ENCODE results near the gene RAB7A. TPM values are rescaled to one million over a fixed set of nuclear protein-coding genes. Genes with fewer than 3 reads are reported as not detected.
A peak's percentile ranks its signal among the peaks of the same experiment; 100 is the strongest.

The RAB7A gene
- total RNA-seq, 2 experiments from 2014 or later: 304 to 322 TPM

DNA sequence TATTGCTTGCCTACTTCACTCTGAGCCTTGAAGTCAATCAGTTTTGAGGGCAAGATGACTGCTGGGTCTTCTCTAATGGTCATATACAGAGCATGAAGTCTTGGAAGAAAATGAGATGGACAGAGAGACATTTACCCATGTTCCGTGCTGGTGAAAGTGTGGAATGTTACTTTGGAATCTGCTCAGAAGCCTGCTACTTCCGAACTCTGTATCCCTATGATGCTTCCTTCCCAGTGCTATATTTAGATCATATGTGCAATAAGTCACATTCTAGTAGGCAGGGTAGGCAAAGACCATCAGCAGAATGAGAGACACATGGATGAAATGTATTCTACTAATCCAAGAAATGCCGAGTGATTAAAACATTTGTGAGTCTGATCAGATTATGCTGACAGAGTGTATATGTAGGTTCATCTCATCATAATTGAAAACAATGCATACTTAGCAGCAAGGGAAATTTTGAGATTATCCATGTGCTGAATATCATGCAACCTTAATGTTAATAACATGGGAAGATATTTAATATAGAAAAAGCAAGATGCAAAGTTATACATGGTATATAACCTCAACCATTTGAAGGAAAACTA, 60.5 kb downstream of the RAB7A start:
- POLR2A ChIA-PET: interaction anchor here (1.0 to 5.7 kb wide), 5 partner anchors 9 to 106 kb away, joined by 3 to 40 read pairs (median 4); no protein-coding TSS in a partner anchor
- ATAC-seq (no peak), DNase-seq (no peak)
- H3K36me3 Mint-ChIP-seq (ENCODE audit: low read depth): peaks cover 19% of the 10 kb centered on the region
- TF ChIP-seq, protein P1, sequence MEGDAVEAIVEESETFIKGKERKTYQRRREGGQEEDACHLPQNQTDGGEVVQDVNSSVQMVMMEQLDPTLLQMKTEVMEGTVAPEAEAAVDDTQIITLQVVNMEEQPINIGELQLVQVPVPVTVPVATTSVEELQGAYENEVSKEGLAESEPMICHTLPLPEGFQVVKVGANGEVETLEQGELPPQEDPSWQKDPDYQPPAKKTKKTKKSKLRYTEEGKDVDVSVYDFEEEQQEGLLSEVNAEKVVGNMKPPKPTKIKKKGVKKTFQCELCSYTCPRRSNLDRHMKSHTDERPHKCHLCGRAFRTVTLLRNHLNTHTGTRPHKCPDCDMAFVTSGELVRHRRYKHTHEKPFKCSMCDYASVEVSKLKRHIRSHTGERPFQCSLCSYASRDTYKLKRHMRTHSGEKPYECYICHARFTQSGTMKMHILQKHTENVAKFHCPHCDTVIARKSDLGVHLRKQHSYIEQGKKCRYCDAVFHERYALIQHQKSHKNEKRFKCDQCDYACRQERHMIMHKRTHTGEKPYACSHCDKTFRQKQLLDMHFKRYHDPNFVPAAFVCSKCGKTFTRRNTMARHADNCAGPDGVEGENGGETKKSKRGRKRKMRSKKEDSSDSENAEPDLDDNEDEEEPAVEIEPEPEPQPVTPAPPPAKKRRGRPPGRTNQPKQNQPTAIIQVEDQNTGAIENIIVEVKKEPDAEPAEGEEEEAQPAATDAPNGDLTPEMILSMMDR (IDR thresholded peaks at IDR 0.05): no peak
- H3K4me1 Mint-ChIP-seq (ENCODE audit: low read depth): peaks cover 92% of the 10 kb centered on the region
- peak overlapping the region; percentile 99 for H3K27ac Mint-ChIP-seq
- intact Hi-C loops (cut with micrococcal nuclease): loop anchor here (5.0 kb wide), 1 partner anchor 59 kb away; the partner anchor contains the start of gene RAB7A
- peak overlapping the region; percentile 74 for H3K4me3 Mint-ChIP-seq
- no peaks in the 10 kb centered on the region for H3K9me3 Mint-ChIP-seq
- CTCF ChIA-PET: interaction anchor here (1.5 to 7.2 kb wide), 7 partner anchors 8 to 105 kb away, joined by 3 to 46 read pairs (median 21); no protein-coding TSS in a partner anchor
- H3K27me3 Mint-ChIP-seq: no peaks in the 10 kb centered on the region

DNA sequence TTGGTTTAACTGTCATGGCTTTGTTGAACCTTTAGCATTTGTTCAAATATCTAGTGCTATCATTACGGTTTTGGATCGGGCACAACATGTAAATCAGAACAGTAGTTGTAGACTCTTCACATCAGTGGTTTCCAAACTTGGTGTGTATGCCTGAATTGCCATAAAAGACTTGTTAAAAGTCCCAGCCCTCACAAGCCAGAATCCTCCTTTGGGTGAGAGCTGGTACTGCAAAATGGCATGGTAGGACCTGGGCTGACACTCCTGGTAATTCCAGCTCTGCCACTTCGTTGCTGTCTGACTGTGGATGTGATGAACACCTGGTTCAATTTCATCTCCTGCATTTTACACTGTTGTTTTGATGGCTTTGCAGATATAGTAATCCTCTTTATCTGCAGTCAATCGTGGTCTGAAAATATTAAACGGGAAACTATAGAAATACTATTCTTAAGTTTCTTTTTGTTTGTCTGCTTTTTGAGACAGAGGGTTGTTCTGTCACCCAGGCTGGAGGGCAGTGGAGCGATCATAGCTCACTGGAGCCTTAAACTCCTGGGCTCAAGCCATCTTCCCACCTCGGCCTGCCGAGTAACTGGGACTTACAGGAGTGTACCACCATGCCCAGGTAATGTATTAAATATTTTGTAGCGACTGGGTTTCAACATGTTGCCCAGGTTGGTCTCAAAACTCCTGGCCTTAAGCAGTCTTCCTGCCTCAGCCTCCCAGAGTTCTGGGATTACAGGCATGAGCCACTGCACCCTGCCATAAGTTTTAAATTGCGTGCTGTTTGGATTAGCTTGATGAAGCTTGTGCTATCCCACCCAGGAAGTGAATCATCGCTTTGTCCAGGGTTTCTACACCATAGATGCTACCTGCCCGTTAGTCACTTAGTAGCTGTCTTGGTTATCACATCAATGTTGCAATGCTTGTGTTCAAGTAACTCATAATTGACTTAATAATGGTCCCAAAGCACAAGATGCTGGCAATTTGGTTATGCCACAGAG, 61.6 kb downstream of the RAB7A start:
- no peaks in the 10 kb centered on the region for H3K9me3 Mint-ChIP-seq
- POLR2A ChIA-PET: interaction anchor here (0.6 to 5.7 kb wide), 15 partner anchors 8 to 169 kb away, joined by 3 to 40 read pairs (median 4); partner anchors contain the start of gene ACAD9
- CTCF ChIA-PET: interaction anchor here (0.5 to 7.2 kb wide), 17 partner anchors 7 to 375 kb away, joined by 3 to 46 read pairs (median 4); no protein-coding TSS in a partner anchor
- TF ChIP-seq, protein P1 (IDR thresholded peaks at IDR 0.05): peak; percentile 72
- DNase-seq (peak; percentile 63), ATAC-seq (peak; percentile 74)
- peak overlapping the region; percentile 74 for H3K4me3 Mint-ChIP-seq
- peak overlapping the region; percentile 99 for H3K27ac Mint-ChIP-seq
- intact Hi-C loops (cut with micrococcal nuclease): loop anchor here (2.0 to 5.0 kb wide), 2 partner anchors 17 to 60 kb away; partner anchors contain the start of gene RAB7A
- peaks cover 96% of the 10 kb centered on the region for H3K4me1 Mint-ChIP-seq (ENCODE audit: low read depth)
- peaks cover 19% of the 10 kb centered on the region for H3K36me3 Mint-ChIP-seq (ENCODE audit: low read depth)
- no peaks in the 10 kb centered on the region for H3K27me3 Mint-ChIP-seq

DNA sequence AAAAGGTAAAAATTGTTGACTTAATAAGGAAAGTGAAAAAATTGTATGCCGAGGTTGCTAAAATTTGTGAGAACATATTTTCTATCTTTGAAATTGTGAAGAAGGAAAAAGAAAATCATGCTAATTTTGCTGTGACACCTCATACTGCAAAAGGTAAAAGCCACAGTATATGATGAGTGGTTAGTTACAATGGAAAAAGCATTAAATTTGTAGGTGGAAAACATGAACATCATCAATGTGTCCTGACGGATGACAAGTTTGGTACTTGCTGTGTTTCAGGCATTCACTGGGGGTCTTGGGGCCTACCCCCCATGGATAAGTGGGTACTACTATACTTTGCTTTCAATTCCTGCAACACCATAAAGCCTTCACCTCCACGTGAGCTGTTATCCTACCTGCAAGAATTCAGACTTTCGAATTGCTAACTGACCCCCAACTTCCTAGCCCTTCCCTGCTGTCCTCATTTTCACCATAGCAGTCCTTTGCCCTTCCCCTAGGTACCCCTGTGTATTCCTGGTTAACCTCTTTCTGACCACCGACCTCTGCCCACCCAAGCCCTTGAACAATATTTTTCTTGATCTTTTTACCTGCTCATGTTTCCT, 62.4 kb downstream of the RAB7A start:
- peak overlapping the region; percentile 99 for H3K27ac Mint-ChIP-seq
- POLR2A ChIA-PET: interaction anchor here (0.6 to 5.7 kb wide), 17 partner anchors 7 to 170 kb away, joined by 3 to 40 read pairs (median 4); partner anchors contain the start of gene ACAD9
- no peaks in the 10 kb centered on the region for H3K9me3 Mint-ChIP-seq
- peaks cover 19% of the 10 kb centered on the region for H3K36me3 Mint-ChIP-seq (ENCODE audit: low read depth)
- peak; percentile 53 for ATAC-seq
- TF ChIP-seq, protein P1 (IDR thresholded peaks at IDR 0.05): no peak
- intact Hi-C loops (cut with micrococcal nuclease): loop anchor here (2.0 to 5.0 kb wide), 2 partner anchors 16 to 61 kb away; partner anchors contain the start of gene RAB7A
- H3K27me3 Mint-ChIP-seq: no peaks in the 10 kb centered on the region
- H3K4me1 Mint-ChIP-seq (ENCODE audit: low read depth): peaks cover 94% of the 10 kb centered on the region
- CTCF ChIA-PET: interaction anchor here (0.5 to 7.2 kb wide), 18 partner anchors 9 to 374 kb away, joined by 3 to 46 read pairs (median 3); no protein-coding TSS in a partner anchor
- DNase-seq: peak; percentile 46
- H3K4me3 Mint-ChIP-seq: peak overlapping the region; percentile 74

DNA sequence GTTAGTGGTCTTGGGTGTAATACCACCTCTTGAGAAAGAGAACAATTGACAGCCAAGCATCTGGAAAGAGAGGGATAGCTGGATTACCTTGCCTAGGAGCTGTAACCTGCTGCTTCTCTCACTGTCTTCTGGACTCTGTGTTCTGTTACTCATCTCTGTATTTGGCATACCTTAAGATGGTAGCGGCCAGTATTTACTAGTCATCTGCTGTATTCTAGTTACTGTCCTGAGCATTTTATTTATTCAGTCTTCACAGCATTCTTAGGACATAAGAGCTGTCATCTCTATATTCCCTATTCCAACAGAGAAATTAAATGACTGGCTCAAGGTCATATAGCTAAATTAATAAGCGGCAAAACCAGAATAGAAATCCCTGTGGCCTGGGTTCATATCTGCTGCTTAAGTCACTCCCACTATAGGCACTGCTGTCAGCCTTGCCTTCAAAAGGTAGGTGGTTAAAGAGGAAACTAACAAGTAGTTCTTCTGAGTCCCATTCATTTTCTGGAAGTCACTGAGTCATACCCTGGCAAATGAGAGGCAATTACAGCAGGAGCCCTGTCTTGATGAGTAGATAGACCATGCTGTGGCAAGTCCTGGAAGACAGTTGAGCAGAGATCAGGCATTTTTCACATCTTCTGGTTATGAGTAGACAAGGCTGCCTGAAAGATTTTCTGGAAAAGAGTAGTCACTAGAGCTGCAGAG, 68.2 kb downstream of the RAB7A start:
- ChIA-PET POLR2A (interaction anchor here (0.7 to 2.5 kb wide), 9 partner anchors 9 to 391 kb away, joined by 3 to 13 read pairs (median 5); no protein-coding TSS in a partner anchor), CTCF (interaction anchor here (0.6 to 7.3 kb wide), 22 partner anchors 9 to 177 kb away, joined by 3 to 119 read pairs (median 8); partner anchors contain the start of gene RAB7A)
- peak; percentile 67 for DNase-seq
- Mint-ChIP-seq H3K36me3 (ENCODE audit: low read depth) (peaks cover 45% of the 10 kb centered on the region), H3K4me1 (ENCODE audit: low read depth) (peaks cover 87% of the 10 kb centered on the region), H3K9me3 (no peaks in the 10 kb centered on the region), H3K27me3 (no peaks in the 10 kb centered on the region), H3K4me3 (peak overlapping the region; percentile 48), H3K27ac (peak overlapping the region; percentile 90)
- intact Hi-C loops (cut with micrococcal nuclease): loop anchor here (2.0 kb wide), 1 partner anchor 113 kb away; no protein-coding TSS in a partner anchor
- peak; percentile 79 for ATAC-seq
- TF ChIP-seq, protein P1 (IDR thresholded peaks at IDR 0.05): no peak

Data from activated CD8-positive, alpha-beta T cell treated with anti-CD3 and anti-CD28 coated beads for 36 hours (primary cell).